SK-N-SH treated with all-trans-retinoic acid at 6 μM for 48 hours (cell line): ENCODE measurements around the gene RAF1.

Experiments
- ARNTL ChIP-seq: fragments of 450-650 bp; formaldehyde crosslinking; IDR thresholded peaks from 2 replicates; pipeline ENCODE4 v1.5.0; 2020; ENCODE audit warnings: low read depth, mild to moderate bottlenecking, moderate library complexity, borderline replicate concordance
- CSRNP3 ChIP-seq: fragments of 250-450 bp; sonication (Bioruptor Pico); IDR thresholded peaks from 2 replicates; pipeline ENCODE4 v1.5.1; 2021; ENCODE audit warnings: mild to moderate bottlenecking, moderate library complexity
- ESRRG ChIP-seq: fragments of 250-450 bp; sonication (Bioruptor Pico); IDR thresholded peaks from 2 replicates; pipeline ENCODE4 v1.6.1; 2021; ENCODE audit warnings: mild to moderate bottlenecking
- GLIS3 ChIP-seq: fragments of 250-450 bp; sonication (Bioruptor Pico); IDR thresholded peaks from 2 replicates; pipeline ENCODE4 v1.5.0; 2020; ENCODE audit warnings: mild to moderate bottlenecking, moderate library complexity
- OSR1 ChIP-seq: fragments of 250-450 bp; sonication (Bioruptor Pico); IDR thresholded peaks from 2 replicates; pipeline ENCODE4 v1.8.0; 2022; ENCODE audit warnings: moderate library complexity, mild to moderate bottlenecking, inconsistent platforms
- PATZ1 ChIP-seq: fragments of 250-450 bp; sonication (Bioruptor Pico); IDR thresholded peaks from 2 replicates; pipeline ENCODE4 v1.8.0; 2020; ENCODE audit warnings: mild to moderate bottlenecking, moderate library complexity, borderline replicate concordance
- RARB ChIP-seq: fragments of 250-450 bp; sonication (Bioruptor Pico); IDR thresholded peaks from 2 replicates; pipeline ENCODE4 v1.8.0; 2021; ENCODE audit warnings: mild to moderate bottlenecking, moderate library complexity
- SNAI2 ChIP-seq: fragments of 250-450 bp; sonication (Bioruptor Pico); IDR thresholded peaks from 2 replicates; pipeline ENCODE4 v1.5.0; 2020; ENCODE audit warnings: mild to moderate bottlenecking, moderate library complexity
- ZFP30 ChIP-seq: fragments of 450-650 bp; formaldehyde crosslinking; IDR thresholded peaks from 2 replicates; pipeline ENCODE4 v1.5.0; 2022; ENCODE audit warnings: mild to moderate bottlenecking, moderate library complexity
- ZNF565 ChIP-seq: fragments of 450-650 bp; formaldehyde crosslinking; conservative IDR thresholded peaks from 2 replicates; pipeline ENCODE4 v1.5.0; 2020; ENCODE audit warnings: low read depth, mild to moderate bottlenecking, moderate library complexity
- ZNF8 ChIP-seq: fragments of 450-650 bp; formaldehyde crosslinking; IDR thresholded peaks from 2 replicates; pipeline ENCODE4 v1.5.0; 2020; ENCODE audit warnings: mild to moderate bottlenecking, moderate library complexity

- TF ChIP-seq RARB (CRISPR knock-in tag) (no peak), ARNTL (CRISPR knock-in tag) (no peak), ZFP30 (CRISPR knock-in tag) (no peak), ZNF565 (CRISPR knock-in tag) (no peak), PATZ1 (no peak), SNAI2 (no peak), CSRNP3 (no peak), ESRRG (no peak), OSR1 (no peak), ZNF8 (no peak), GLIS3 (no peak)
Observed at GRCh38 chr3:12620305-12620704, 43.6 kb downstream of the RAF1 start.
